Stimulated activated CD8-positive, alpha-beta memory T cell treated with anti-CD3 and anti-CD28 coated beads, Interleukin-4, amount 100 ng/mL, for 4 hours (primary cell): Measurements from ENCODE around the gene MYO5A.
"Not testable (repeated sequence)": the region's sequence is repeated elsewhere in the genome, so short reads cannot be mapped to it uniquely, and the experiment has no call there.

Experiments used
- DNase-seq, 2 donors: peaks; one replicate each; pipeline ENCODE4 v3.0.0-alpha.2; 2020; ENCODE audit warnings: low read depth in 2 of 2, low spot score in 1 of 2

MYO5A gene

DNA sequence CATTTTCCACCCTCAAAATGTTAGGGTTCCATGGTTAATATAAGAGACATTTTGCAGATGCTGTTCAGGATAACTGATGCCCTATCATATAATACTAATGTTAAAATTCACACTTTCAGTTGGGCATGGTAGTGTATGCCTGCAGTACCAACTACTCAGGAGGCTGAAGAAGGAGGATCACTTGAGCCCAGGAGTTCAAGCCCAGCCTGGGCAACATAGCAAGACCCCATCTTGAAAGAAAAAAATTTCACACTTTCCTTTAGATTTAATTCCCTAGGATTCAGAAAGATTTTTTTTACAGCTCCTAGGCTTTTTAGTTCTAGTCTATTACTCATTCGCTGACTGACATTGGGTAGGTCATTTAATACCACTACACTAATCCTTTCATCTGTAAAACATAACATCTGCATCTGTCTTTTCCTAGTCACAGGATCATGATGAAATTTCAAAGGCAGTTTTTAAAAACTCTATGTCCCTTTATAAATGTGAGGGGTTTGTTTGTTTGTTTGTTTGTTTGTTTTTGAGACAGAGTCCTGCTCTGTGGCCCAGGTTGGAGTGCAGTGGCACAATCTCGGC lies 103.7 kb downstream of the MYO5A start:
- DNase-seq: no peak

GRCh38 chr15:52423852-52424251 lies 104.8 kb downstream of the MYO5A start:
- no peak for DNase-seq

DNA sequence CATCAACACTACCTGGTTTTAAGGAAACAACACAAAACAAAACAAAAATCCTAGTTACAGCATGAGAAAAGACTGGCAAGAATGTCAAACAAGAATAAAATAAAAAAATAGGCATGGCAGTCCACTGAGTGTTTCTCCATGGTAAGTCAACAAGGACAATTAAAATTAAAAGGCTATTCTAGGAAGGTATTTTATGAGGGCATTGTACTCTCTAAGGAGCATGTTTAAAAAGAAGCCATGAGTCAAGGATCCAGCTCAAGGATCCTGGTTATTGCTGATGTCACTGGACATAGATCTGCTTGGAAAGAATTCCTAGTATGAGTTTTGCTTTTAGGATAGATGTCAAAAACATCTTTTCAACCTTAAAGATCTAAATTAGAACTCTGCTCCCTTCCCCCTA lies 106.7 kb downstream of the MYO5A start:
- DNase-seq: no peak

- DNase-seq: no peak
Observed at GRCh38 chr15:52421029-52421428, 107.7 kb downstream of the MYO5A start.

GRCh38 chr15:52419494-52419893 lies 109.2 kb downstream of the MYO5A start:
- no peak for DNase-seq

DNA sequence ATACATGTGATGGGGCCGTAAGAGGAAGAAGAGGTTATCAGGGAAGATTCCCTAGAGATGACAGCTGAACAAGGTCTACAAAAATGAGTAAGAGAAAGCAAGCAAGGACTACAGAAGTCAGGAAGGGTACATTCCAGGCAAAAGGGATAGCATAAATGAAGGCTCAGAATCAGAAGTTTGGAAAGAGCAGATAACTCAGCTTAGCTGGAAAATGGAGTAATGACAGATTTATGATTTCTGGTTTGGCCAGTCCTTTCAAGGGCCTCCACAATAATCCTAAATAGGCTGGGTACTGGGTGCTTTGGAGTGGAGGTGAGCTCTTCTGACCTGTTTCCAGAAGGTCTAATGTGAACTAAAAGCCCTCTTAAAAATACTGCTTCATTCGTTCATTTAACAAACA lies 110.7 kb downstream of the MYO5A start:
- no peak for DNase-seq

GRCh38 chr15:52417521-52417920 lies 111.2 kb downstream of the MYO5A start:
- no peak for DNase-seq

- DNase-seq: not testable (repeated sequence)
Observed at GRCh38 chr15:52416566-52416965, 112.1 kb downstream of the MYO5A start.

GRCh38 chr15:52415628-52416027 lies 113.1 kb downstream of the MYO5A start:
- no peak for DNase-seq

DNA sequence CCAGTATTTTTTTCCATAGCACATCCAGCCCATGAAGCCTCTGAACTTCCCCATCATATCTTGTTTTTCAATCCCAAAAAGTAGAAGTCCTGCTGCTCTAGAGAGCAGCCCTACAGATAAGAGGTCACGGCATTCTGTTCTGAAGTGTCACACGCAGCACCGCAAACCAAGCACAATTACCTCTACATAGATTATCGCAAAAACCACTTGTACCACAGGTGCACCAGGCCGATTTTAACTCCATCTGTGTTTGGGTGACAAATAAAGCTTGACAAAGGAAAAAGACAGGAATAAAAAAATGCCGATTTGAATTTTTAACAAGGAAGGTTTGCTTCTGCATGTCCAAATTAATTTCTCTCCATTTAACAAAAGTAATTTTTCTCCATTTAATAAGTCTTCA lies 113.7 kb downstream of the MYO5A start:
- no peak for DNase-seq

- no peak for DNase-seq
Observed at GRCh38 chr15:52408823-52409222, 119.9 kb downstream of the MYO5A start.

DNA sequence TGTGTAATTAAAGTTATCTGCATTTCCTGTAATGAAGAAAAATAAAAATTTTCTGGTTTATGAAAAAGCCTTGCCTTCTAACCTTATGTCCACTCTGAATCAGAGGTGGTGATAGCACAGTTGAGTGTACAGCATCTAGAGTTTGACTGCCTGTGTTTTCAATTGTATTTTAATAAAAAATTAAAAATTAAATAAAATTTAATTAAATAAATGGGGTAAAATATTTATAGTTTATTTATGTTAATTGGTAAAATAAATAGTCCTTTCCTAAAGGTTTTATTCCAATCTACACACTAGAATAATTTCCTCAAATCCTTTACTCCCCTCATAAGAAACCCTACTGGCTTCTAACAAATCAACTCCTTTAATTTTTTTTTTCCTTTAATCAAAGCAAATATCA lies 121.3 kb downstream of the MYO5A start:
- DNase-seq: no peak

GRCh38 chr15:52406601-52407000 lies 122.1 kb downstream of the MYO5A start:
- no peak for DNase-seq

GRCh38 chr15:52405856-52406255 lies 122.8 kb downstream of the MYO5A start:
- DNase-seq: no peak

- no peak for DNase-seq
Observed at GRCh38 chr15:52397118-52397517, 131.6 kb downstream of the MYO5A start.

DNA sequence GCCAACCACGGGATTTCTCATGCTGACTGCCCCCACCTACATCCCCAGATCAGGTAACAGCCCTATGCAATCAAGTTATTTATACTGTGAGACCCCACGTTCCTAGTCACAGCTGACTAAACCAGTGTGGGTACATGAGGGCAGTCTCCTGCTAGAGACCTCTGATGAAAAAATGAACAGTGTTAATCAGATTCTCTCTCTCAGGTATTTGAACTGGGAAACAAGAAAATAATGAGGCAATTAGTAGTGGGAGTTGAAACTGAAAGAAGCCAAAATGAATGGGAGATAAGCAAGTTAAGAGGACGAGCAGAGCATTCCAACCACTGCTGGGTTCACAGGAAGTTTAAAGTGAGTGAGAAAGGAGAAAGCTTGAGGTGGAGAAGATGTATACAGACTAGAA lies 134.6 kb downstream of the MYO5A start:
- DNase-seq: no peak

- no peak for DNase-seq
Observed at GRCh38 chr15:52392008-52392687, 136.5 kb downstream of the MYO5A start.

DNA sequence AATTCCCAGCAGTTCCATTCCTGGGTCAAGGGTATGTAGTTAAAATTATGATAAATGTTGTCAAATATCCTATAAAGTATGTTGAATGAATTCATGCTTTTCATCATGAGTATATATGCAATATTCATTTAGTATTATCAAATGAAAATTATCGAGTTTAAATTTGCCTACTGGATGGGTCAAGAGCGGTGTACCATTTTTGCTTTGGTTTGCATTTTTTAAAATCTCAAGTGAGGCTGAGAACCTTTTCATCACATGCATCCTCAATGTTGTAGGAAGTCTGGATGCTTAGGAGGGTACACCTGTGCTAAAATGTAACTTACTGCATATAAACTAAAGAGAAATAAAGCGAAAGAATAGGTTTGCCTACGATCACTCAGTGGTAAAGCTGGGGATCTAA lies 137.6 kb downstream of the MYO5A start:
- DNase-seq: no peak

DNA sequence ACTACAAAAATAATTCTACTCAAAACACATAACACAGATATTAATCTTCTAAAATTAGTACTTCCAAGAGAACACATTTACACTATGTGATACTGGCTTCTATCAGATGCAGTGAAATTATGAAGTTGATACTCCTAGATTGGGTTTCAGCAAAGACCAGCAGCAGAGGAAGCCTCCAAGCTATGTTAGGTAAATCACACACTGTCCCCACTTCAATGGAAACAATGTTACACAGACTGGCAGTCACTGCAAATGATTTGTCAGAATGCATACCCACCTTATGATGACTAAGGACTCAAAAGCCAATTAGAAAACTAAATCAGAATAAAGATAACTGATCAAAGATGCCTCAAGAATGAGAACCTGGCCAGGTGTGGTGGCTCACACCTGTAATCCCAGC lies 143.0 kb downstream of the MYO5A start:
- no peak for DNase-seq

DNA sequence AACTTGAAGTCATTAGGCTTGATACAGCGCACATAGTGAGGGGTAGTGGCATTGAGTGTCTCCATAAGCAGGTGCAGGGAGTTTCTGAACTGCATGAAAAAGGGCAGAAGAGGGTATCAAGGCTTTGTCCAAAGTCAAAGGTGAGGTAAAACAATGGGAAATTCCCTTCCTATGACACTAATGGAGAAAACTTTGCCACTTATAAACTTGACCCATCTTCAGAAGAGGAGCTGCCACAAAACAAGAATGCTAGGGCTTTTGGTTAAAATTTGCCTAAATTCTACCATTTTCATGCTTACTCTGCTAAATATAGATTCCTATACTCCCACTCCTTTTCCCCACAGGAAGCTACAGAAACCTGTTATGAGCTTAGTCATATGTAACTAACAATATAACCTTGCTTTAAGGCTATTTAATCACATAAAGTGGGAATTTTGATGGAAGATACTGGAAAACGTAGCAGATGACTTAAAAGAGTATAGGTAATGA lies 145.5 kb downstream of the MYO5A start:
- no peak for DNase-seq

DNA sequence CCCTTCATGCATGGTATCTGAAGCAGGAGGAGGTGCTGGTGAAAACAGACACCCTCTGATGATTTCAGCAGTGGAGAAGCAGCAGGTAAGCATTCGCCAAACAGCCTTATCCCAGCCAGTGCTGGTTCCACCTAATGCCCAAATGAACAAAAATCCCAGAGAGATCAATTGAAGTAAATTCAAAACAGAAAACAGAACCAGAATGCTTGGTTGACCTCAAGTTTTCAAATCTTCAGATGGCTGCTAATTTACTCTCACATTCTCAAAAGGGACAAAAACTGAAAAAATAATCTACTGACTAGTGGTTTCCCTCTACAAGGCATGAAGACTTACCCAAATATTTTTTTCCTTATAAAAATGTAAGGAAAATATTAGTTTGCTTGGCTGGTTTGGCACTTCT lies 146.0 kb downstream of the MYO5A start:
- DNase-seq: no peak

- DNase-seq: no peak
Observed at GRCh38 chr15:52379395-52380106, 149.1 kb downstream of the MYO5A start.
